Central memory CD4-positive, alpha-beta T cell (primary cell): ENCODE results near the gene SLC6A3.
"Not testable (repeated sequence)": the region's sequence is repeated elsewhere in the genome, so short reads cannot be mapped to it uniquely, and the experiment has no call there.

ENCODE experiments used
- DNase-seq: peaks from one replicate; pipeline ENCODE4 v3.0.0; 2022

Gene SLC6A3

GRCh38 chr5:1367149-1367548 lies 78.1 kb downstream of the SLC6A3 start:
- no peak for DNase-seq

DNA sequence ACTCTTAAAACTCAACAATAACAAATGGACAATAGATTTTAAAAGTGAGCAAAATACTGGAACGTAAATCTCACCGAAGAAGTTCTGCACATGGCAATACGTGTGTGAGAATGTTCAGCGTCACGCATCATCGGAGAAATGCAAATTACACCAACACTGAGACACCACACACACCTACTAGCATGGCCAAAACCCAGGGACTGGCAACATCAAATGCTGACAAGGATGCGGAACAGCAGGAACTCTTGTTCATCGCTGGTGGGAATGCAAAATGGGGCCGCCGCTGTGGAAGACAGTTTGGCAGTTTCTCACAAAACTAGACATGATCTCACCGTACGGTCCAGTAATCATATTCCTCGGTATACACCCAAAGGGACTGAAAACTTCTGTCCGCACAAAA lies 78.7 kb downstream of the SLC6A3 start:
- no peak for DNase-seq

DNA sequence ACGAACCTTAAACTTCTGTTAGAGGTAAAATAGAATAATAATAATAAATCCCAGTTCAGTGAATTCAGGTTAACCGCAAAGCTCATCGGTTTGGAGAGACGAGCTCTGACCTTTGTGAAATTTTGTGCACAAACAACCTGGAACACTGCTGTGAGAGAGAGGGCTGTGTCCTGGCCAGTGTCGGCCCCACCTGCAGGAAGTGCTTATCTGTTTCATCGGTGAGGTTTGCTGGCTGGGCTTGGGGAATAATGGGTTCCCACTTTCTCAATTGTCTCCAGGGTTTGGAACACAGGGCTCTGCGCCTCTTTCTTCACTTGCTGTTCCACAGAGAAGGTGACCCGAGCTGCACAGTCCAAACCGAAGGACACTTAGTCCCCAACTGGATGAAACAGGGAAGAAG lies 81.0 kb downstream of the SLC6A3 start:
- no peak for DNase-seq

DNA sequence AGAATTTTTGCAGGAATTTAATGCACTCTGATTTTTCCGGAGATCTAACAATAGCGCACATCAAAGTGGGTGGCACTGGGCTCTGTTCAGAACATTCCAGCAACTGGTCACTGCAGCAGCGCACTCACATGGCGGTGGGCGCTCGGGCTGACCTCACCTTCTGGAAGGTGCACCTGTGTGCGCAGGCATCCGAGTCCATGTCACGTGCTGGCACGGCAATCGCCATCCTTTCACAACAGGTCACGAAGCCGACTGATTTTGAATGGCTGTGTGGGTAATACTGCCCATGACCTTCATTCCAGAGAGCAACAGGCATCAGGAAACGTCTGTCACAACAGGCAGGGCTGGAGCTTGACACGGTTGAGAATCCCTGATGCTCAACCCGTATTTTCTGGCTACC lies 81.7 kb downstream of the SLC6A3 start:
- DNase-seq, result no peak

DNA sequence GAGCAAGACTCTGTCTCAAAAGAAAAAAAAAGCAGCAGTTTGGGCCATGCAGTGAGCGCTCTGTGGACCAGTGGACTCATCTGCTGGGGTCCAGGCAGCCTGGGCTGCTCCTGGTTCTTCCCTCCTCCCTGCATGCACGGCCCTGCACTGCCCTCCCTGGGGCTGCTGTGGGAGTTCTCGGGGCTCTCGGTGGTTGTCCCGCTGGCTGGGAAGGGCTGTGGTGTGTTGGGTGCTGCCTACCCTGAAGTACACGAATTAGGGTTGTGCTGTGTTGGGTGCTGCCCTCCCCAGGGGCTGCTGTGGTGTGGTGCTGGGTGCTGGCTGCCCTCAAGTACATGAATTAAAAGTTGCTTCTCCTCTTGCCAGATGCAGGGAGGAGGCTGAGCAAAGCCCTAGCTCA lies 82.1 kb downstream of the SLC6A3 start:
- no peak for DNase-seq

- no peak for DNase-seq
These were observed 82.8 kb downstream of the SLC6A3 start for GRCh38 chr5:1362242-1363015.

- no peak for DNase-seq
These were observed 84.4 kb downstream of the SLC6A3 start for GRCh38 chr5:1360861-1361260.

GRCh38 chr5:1360367-1360766 lies 84.9 kb downstream of the SLC6A3 start:
- not testable (repeated sequence) for DNase-seq

GRCh38 chr5:1359713-1360112 lies 85.5 kb downstream of the SLC6A3 start:
- DNase-seq, result no peak

DNA sequence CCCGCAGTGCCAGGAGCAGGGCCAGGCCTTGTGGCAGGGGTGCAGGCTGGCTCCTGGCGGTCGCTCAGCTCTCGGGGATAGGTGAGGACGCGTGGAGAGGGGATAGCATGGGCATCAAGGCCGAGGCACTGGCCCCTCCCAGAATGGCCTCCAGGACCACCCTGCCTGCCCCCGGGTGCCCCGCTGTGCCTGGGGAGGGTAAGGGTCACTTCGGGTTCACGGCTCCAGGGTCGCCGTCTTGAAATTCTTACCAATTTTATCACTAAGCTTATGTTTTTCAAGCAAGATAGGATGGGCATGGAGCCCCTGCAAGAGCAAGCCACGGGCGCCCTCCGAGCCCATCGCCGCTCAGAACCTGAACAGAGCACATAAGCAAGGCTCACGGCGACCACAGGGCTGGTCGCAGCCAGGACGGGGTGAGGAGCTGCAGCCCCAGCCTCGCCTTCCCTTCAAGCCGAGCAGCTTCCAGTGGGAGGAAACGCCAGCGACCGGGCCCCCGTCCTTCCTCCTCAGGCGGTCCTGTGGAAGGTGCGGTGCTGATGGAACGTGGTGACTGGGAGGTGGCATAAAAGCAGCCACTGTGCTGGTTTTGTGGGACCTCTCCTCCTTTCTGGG lies 86.1 kb downstream of the SLC6A3 start:
- no peak for DNase-seq

GRCh38 chr5:1358726-1359025 lies 86.6 kb downstream of the SLC6A3 start:
- no peak for DNase-seq

DNA sequence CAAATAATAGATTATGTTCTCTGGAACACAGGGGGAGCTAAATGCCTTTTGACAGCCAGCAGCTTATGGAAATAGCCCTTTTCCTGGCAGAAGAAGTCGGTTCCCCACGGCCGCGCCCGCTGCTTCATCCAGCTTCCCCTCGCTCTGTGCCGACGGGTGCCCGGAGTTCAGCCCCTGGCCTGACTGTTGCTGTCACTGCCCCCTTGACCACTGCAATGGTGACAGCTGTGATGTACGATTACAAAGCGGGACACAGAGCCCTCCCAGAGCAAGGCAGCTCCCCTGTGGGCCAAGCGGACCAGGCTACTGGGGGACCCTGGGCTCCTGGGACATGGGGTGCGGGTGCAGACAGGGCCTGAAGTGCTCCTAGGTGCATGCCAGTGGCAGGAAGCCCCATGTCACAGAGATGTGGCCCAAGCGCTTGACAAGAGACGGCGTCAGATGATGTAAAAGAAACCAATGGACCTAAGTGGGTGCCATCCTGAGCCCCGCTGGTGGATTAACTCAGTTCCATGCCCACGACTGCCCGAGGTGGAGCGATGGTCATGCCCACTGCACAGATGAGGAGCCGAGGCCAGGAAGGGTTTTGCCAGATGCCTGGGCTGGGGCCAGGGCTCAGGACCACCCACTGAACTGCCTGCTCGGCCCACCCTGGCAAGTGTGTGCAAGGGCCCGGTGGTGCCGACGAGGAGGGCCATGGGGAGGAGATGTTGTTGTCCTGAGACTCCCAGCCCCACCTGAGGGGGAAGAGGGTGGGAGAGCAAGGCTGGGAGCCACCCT lies 87.1 kb downstream of the SLC6A3 start:
- DNase-seq, result no peak

DNA sequence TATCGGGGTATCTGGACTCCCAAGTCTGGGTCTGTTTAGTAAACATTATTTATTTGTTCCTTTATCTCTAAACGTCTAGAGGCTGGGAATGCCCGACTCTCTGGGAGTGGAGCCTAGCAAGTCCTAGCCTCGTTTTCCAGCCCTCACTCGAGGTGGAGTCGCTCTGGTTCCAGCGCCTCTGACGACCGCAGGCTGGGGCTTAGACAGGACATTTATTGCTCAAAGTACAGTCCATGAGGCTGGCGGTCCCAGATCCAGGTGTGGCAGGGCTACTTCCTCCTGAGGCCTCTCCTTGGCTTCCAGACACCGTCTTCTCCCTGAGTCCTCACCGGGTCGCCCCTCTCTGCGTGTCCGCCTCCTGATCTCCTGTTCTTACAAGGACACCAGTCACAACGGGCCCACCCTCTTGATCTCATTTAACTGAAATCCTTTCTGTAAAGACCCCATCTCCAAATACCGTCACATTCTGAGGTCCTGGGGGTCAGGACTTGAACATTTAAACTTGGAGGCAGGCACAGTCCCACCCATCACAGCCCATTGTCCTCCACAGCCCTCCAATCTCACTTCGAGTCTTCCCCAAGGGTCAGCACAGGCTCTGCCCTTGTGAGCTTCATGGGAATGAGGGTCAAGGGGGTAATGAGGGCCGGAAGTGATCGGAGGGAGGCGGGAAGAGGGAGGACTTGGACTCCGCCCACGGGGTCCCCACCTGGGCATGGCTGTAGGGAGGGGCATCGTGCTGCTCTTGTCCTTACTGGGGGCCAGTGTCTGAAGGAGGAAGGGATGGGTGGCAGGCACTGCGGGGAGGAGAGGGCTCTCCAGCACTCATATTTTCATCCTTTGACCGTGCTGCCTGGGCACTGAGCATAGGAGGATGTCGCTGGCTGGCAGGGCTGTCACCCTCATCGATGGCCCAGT lies 88.1 kb downstream of the SLC6A3 start:
- DNase-seq, result no peak

DNA sequence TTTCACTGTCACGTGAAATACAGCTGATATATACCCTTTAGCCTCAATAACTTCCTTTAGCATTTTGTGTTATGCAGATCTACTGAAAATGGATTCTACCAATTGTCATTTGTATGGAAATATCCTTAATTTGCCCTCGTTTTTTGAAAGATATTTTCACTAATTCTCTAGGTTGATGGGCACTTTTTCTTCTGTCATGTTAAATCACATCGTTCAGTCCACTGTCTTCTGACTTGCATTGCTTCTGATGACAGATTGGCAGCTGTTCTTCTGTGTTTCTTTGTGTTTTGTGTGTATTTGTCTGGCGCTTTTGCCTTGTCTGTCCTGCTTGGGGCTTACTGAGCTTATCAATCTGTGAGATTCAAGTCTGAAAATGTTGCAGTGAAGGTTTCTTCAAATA lies 90.7 kb downstream of the SLC6A3 start:
- no peak for DNase-seq

DNA sequence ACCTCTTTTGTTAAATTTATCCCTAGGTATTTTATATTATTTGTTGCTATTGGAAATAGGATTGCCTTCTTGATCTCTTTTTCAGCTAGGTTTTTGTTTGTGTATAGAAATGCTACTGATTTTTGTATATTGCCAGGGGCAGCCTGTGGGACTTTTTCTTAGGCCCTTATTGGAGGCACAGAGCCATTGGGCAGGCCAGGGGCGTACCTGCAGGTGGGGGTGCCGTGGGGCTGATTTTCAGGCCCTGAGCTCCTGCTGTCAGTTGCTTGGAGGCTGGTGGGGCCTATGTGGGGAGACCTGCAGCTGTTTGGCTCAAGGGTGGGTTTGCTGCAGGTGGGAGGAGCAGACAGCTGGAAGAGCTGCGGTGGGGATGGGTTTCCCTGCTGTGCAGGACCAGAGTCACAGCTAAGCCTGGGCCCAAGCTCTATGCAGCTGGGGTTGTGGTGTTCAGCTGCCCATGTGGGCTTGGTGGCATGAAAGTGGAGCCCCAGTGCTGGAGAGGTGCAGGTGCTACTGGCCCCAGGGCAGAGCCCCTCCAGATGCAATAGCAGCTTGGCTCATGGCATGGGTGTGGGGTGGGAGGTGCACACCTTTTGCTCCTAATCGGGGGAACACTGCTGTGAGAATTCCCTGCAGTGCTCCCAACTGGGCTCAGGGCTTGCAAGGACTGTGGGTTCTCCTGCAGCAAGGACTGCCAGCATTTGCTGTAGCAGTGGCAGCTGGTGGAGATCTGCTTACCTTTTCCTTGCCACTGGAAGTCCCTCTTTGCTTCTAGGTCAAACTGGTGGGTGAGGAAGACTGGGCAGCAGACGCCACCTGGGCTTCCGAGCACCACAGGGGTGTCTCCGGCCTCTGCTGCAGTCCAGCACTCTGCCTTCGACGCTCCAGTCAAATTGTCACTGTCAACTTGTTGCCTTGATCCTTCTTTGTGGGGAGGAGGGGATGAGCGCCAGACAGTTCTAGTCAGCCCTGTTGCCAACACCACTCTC lies 92.7 kb downstream of the SLC6A3 start:
- DNase-seq, result no peak

DNA sequence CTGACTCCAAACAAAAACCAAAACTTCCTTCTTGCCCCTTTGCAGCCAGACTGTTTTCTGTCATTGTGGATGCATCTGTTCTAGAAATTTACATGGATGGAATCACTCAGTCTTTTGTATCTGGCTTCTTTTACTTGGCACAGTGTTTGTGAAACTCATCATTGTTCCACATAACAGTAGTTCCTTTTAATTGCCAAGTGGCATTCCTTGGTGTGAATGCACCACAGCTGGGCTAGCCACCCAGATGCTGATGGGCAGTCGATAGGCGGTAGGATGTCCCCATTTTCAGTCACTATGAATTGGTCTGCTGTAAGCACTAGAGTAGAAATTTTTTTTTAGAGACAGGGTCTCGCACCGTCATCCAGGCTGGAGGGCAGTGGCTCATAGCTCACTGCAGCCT lies 94.1 kb downstream of the SLC6A3 start:
- no peak for DNase-seq

DNA sequence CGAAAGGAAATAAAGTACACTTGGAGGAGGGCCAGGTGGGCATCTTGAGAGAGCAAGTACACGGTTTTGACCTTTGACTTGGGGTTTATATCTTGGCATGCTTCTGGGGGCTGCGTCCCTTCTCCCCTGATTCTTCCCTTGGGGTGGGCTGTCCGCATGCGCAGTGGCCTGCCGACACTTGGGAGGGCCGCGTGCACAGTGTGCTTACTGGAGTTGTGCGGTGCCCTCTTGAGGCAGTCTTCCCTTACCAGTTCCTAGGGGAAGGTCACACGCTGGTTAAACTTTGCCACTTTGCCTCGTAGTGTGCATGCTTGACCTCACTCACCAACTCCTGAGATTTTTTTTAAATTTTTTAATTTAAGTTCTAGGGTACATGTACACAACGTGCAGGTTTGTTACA lies 96.0 kb downstream of the SLC6A3 start:
- DNase-seq, result no peak

GRCh38 chr5:1348986-1349245 lies 96.3 kb downstream of the SLC6A3 start:
- DNase-seq, result no peak

GRCh38 chr5:1347571-1347970 lies 97.7 kb downstream of the SLC6A3 start:
- no peak for DNase-seq

- no peak for DNase-seq
These were observed 98.4 kb downstream of the SLC6A3 start for GRCh38 chr5:1346627-1347440.
